ENCODE measurements around the gene CALCB. TPM values are rescaled to one million over a fixed set of nuclear protein-coding genes. Genes with fewer than 3 reads are reported as not detected.
"Not testable (repeated sequence)": the region's sequence is repeated elsewhere in the genome, so short reads cannot be mapped to it uniquely, and the experiment has no call there.

Gene CALCB
- not detected in 2 replicates for total RNA-seq
- long read RNA-seq, result 0 reads

GRCh38 chr11:15073361-15074205 lies at the start of gene CALCB:
CALCB (plus strand) TSS chr11:15073593; CDS start chr11:15074719, 1,126 bp downstream.
- no peaks in the 10 kb centered on the region for H3K4me1 Mint-ChIP-seq
- TF ChIP-seq, protein P1, sequence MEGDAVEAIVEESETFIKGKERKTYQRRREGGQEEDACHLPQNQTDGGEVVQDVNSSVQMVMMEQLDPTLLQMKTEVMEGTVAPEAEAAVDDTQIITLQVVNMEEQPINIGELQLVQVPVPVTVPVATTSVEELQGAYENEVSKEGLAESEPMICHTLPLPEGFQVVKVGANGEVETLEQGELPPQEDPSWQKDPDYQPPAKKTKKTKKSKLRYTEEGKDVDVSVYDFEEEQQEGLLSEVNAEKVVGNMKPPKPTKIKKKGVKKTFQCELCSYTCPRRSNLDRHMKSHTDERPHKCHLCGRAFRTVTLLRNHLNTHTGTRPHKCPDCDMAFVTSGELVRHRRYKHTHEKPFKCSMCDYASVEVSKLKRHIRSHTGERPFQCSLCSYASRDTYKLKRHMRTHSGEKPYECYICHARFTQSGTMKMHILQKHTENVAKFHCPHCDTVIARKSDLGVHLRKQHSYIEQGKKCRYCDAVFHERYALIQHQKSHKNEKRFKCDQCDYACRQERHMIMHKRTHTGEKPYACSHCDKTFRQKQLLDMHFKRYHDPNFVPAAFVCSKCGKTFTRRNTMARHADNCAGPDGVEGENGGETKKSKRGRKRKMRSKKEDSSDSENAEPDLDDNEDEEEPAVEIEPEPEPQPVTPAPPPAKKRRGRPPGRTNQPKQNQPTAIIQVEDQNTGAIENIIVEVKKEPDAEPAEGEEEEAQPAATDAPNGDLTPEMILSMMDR (conservative IDR thresholded peaks at IDR 0.05), result no peak
- peaks cover 8% of the 10 kb centered on the region for H3K9me3 Mint-ChIP-seq
- DNase-seq (ENCODE audit: low read depth, low spot score), result no peak
- H3K36me3 Mint-ChIP-seq (ENCODE audit: low read depth), result peaks cover 3% of the 10 kb centered on the region
- H3K27ac Mint-ChIP-seq (ENCODE audit: unreplicated experiment), result no peak within 1 kb of the TSS
- no peak within 1 kb of the TSS for H3K4me3 Mint-ChIP-seq
- H3K27me3 Mint-ChIP-seq (ENCODE audit: low read depth), result peaks cover 24% of the 10 kb centered on the region

DNA sequence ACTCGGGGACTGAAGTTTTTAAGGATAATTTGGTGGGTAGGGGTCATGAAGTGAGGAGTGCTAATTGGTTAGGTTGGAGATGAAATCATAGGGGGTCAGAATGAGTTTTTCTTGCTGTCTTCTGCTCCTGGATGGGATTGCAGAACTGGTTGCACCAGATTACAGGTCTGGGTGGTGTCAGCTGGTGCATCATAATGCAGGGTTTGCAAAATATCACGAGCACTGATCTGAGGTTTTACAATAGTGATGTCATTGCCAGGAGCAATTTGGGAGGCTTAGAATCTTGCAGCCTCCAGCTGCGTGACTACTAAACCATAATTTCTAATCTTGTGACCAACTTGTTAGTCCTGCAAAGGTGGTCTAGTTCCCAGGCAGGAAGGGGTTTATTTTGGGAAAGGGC lies 46.4 kb upstream of the CALCB start:
- Mint-ChIP-seq H3K4me1 (no peaks in the 10 kb centered on the region), H3K27me3 (ENCODE audit: low read depth) (peaks cover 9% of the 10 kb centered on the region), H3K4me3 (no peak overlapping the region), H3K27ac (ENCODE audit: unreplicated experiment) (no peak overlapping the region), H3K9me3 (peaks cover 6% of the 10 kb centered on the region), H3K36me3 (ENCODE audit: low read depth) (peaks cover under 1% of the 10 kb centered on the region)
- TF ChIP-seq, protein P1 (conservative IDR thresholded peaks at IDR 0.05), result no peak
- no peak for DNase-seq (ENCODE audit: low read depth, low spot score)

- Mint-ChIP-seq H3K36me3 (ENCODE audit: low read depth) (no peaks in the 10 kb centered on the region), H3K9me3 (peaks cover 5% of the 10 kb centered on the region), H3K4me1 (no peaks in the 10 kb centered on the region), H3K27ac (ENCODE audit: unreplicated experiment) (no peak overlapping the region), H3K27me3 (ENCODE audit: low read depth) (peaks cover 9% of the 10 kb centered on the region), H3K4me3 (no peak overlapping the region)
- TF ChIP-seq, protein P1 (conservative IDR thresholded peaks at IDR 0.05), result no peak
- no peak for DNase-seq (ENCODE audit: low read depth, low spot score)
Measured at GRCh38 chr11:15027956-15028355, 45.4 kb upstream of the CALCB start.

DNA sequence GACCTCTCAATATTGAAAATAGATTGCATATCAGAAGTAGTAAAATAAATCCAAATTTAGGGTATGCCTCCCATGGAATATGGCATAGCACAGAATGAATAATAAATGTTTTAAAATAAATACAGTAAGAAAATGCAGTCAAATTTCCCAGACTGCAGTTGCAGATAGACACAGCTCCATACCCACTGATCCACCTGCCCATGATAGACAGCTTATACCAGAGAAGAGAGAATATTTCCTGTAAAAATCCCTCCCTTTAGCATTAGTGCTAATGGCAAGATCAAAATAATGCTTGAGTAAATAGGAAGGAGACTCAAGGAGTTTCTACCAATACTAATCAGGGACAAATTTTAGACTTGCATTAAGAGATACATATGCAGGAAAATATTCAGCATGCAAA lies 45.0 kb upstream of the CALCB start:
- DNase-seq (ENCODE audit: low read depth, low spot score), result no peak
- Mint-ChIP-seq H3K27ac (ENCODE audit: unreplicated experiment) (no peak overlapping the region), H3K4me3 (no peak overlapping the region), H3K4me1 (no peaks in the 10 kb centered on the region), H3K36me3 (ENCODE audit: low read depth) (no peaks in the 10 kb centered on the region), H3K27me3 (ENCODE audit: low read depth) (peaks cover 9% of the 10 kb centered on the region), H3K9me3 (peaks cover 5% of the 10 kb centered on the region)
- TF ChIP-seq, protein P1 (conservative IDR thresholded peaks at IDR 0.05), result no peak

- not testable (repeated sequence) for H3K4me3 Mint-ChIP-seq; DNase-seq (ENCODE audit: low read depth, low spot score); H3K36me3 Mint-ChIP-seq (ENCODE audit: low read depth); H3K9me3 Mint-ChIP-seq; H3K27me3 Mint-ChIP-seq (ENCODE audit: low read depth); H3K4me1 Mint-ChIP-seq; H3K27ac Mint-ChIP-seq (ENCODE audit: unreplicated experiment)
Measured at GRCh38 chr11:15031945-15032344, 41.4 kb upstream of the CALCB start.

GRCh38 chr11:15034687-15035267 lies 38.6 kb upstream of the CALCB start:
- no peak overlapping the region for H3K4me3 Mint-ChIP-seq
- no peak overlapping the region for H3K27ac Mint-ChIP-seq (ENCODE audit: unreplicated experiment)
- H3K36me3 Mint-ChIP-seq (ENCODE audit: low read depth), result no peaks in the 10 kb centered on the region
- peaks cover 4% of the 10 kb centered on the region for H3K27me3 Mint-ChIP-seq (ENCODE audit: low read depth)
- no peak for DNase-seq (ENCODE audit: low read depth, low spot score)
- no peaks in the 10 kb centered on the region for H3K9me3 Mint-ChIP-seq
- TF ChIP-seq, protein P1 (conservative IDR thresholded peaks at IDR 0.05), result no peak
- no peaks in the 10 kb centered on the region for H3K4me1 Mint-ChIP-seq

Measured in neural crest cell (in vitro differentiated cells).